SJSA1 (cell line): ENCODE measurements around the gene TMEM240. TPM values are rescaled to one million over a fixed set of nuclear protein-coding genes. Genes with fewer than 3 reads are reported as not detected.
"Not testable (repeated sequence)": the region's sequence is repeated elsewhere in the genome, so short reads cannot be mapped to it uniquely, and the experiment has no call there.

ENCODE experiments used
- DNase-seq, 2 experiments: peaks; one replicate each; pipeline ENCODE4 v3.0.0-alpha.2; 2015 to 2020; ENCODE audit warnings: low spot score in 2 of 2, low read depth in 1 of 2
- H3K27ac ChIP-seq: fragments of 250-450 bp; sonication (Bioruptor Pico); 2 replicates; pipeline ENCODE4 v1.5.1; 2020; ENCODE audit warnings: mild to moderate bottlenecking, moderate library complexity
- H3K27me3 ChIP-seq: fragments of 250-450 bp; sonication (Bioruptor Pico); replicated peaks from 2 replicates; pipeline ENCODE4 v1.5.1; 2020; ENCODE audit warnings: mild to moderate bottlenecking, moderate library complexity
- H3K36me3 ChIP-seq: fragments of 250-450 bp; sonication (Bioruptor Pico); 2 replicates; pipeline ENCODE4 v1.5.1; 2020; ENCODE audit warnings: mild to moderate bottlenecking
- H3K4me1 ChIP-seq: fragments of 250-450 bp; sonication (Bioruptor Pico); replicated peaks from 2 replicates; pipeline ENCODE4 v1.6.1; 2021; ENCODE audit warnings: mild to moderate bottlenecking
- H3K4me3 ChIP-seq: fragments of 250-450 bp; sonication (Bioruptor Pico); 2 replicates; pipeline ENCODE4 v1.5.1; 2020; ENCODE audit warnings: mild to moderate bottlenecking
- H3K9me3 ChIP-seq: fragments of 250-450 bp; sonication (Bioruptor Pico); replicated peaks from 2 replicates; pipeline ENCODE4 v1.5.1; 2020; ENCODE audit warnings: mild to moderate bottlenecking
- total RNA-seq: library from RNA; depleted of rRNA; stranded (reverse); fragments of >200 nt; shearing (Covaris generic); gene quantifications from 2 replicates; pipeline ENCODE4 v1.2.3, GENCODE V29; 2014

The TMEM240 gene
- total RNA-seq, 1 experiment from 2014 or later, result 0.47 TPM

- Histone ChIP-seq H3K36me3 (peaks cover 89% of the 10 kb centered on the region), H3K4me3 (no peak overlapping the region), H3K27me3 (no peaks in the 10 kb centered on the region), H3K27ac (no peak overlapping the region), H3K4me1 (no peaks in the 10 kb centered on the region), H3K9me3 (no peaks in the 10 kb centered on the region)
- DNase-seq, result no peak
Observed at GRCh38 chr1:1564268-1564667, 23.8 kb upstream of the TMEM240 start.

GRCh38 chr1:1563688-1564087, 23.3 kb upstream of the TMEM240 start:
- peaks cover 88% of the 10 kb centered on the region for H3K36me3 ChIP-seq
- H3K4me1 ChIP-seq, result no peaks in the 10 kb centered on the region
- H3K27ac ChIP-seq, result no peak overlapping the region
- no peak overlapping the region for H3K4me3 ChIP-seq
- no peaks in the 10 kb centered on the region for H3K27me3 ChIP-seq
- DNase-seq, result no peak
- no peaks in the 10 kb centered on the region for H3K9me3 ChIP-seq

- peaks cover 90% of the 10 kb centered on the region for H3K36me3 ChIP-seq
Observed at GRCh38 chr1:1562556-1563195, 22.3 kb upstream of the TMEM240 start.

GRCh38 chr1:1561801-1562470, 21.5 kb upstream of the TMEM240 start:
- Histone ChIP-seq H3K4me1 (no peaks in the 10 kb centered on the region), H3K27ac (no peak overlapping the region), H3K9me3 (no peaks in the 10 kb centered on the region), H3K36me3 (peaks cover 91% of the 10 kb centered on the region), H3K4me3 (no peak overlapping the region), H3K27me3 (no peaks in the 10 kb centered on the region)
- no peak for DNase-seq

More at GRCh38 chr1:1562556-1563195, 22.3 kb upstream of the TMEM240 start:
- H3K27ac ChIP-seq, result no peak overlapping the region
- H3K4me1 ChIP-seq, result no peaks in the 10 kb centered on the region
- H3K9me3 ChIP-seq, result no peaks in the 10 kb centered on the region
- no peaks in the 10 kb centered on the region for H3K27me3 ChIP-seq
- DNase-seq, result no peak
- H3K4me3 ChIP-seq, result no peak overlapping the region

- no peaks in the 10 kb centered on the region for H3K9me3 ChIP-seq
- H3K27ac ChIP-seq, result no peak overlapping the region
- DNase-seq, result no peak
- H3K4me1 ChIP-seq, result peaks cover 4% of the 10 kb centered on the region
- no peak overlapping the region for H3K4me3 ChIP-seq
- H3K36me3 ChIP-seq, result peaks cover 81% of the 10 kb centered on the region
- no peaks in the 10 kb centered on the region for H3K27me3 ChIP-seq
Observed at GRCh38 chr1:1560178-1560577, 19.8 kb upstream of the TMEM240 start.

GRCh38 chr1:1559066-1559465, 18.6 kb upstream of the TMEM240 start:
- Histone ChIP-seq H3K27me3 (no peaks in the 10 kb centered on the region), H3K27ac (no peak overlapping the region), H3K4me3 (no peak overlapping the region), H3K36me3 (peaks cover 75% of the 10 kb centered on the region), H3K4me1 (peaks cover 14% of the 10 kb centered on the region), H3K9me3 (no peaks in the 10 kb centered on the region)
- DNase-seq, result no peak

GRCh38 chr1:1558591-1558990, 18.2 kb upstream of the TMEM240 start:
- Histone ChIP-seq H3K4me1 (peaks cover 14% of the 10 kb centered on the region), H3K27ac (no peak overlapping the region), H3K27me3 (no peaks in the 10 kb centered on the region), H3K36me3 (peaks cover 70% of the 10 kb centered on the region), H3K4me3 (no peak overlapping the region), H3K9me3 (no peaks in the 10 kb centered on the region)
- DNase-seq, result no peak

GRCh38 chr1:1557688-1558087, 17.3 kb upstream of the TMEM240 start:
- not testable (repeated sequence) for H3K9me3 ChIP-seq, H3K27me3 ChIP-seq, H3K27ac ChIP-seq, H3K4me3 ChIP-seq, DNase-seq
- Histone ChIP-seq H3K36me3 (peaks cover 61% of the 10 kb centered on the region), H3K4me1 (peaks cover 14% of the 10 kb centered on the region)

- H3K27ac ChIP-seq, DNase-seq, H3K4me3 ChIP-seq, H3K27me3 ChIP-seq, H3K9me3 ChIP-seq: not testable (repeated sequence)
- peaks cover 14% of the 10 kb centered on the region for H3K4me1 ChIP-seq
- H3K36me3 ChIP-seq, result peaks cover 55% of the 10 kb centered on the region
Observed at GRCh38 chr1:1556961-1557360, 16.5 kb upstream of the TMEM240 start.

- H3K9me3 ChIP-seq, result no peaks in the 10 kb centered on the region
- no peaks in the 10 kb centered on the region for H3K27me3 ChIP-seq
- H3K27ac ChIP-seq, result no peak overlapping the region
- H3K4me3 ChIP-seq, result no peak overlapping the region
- H3K36me3 ChIP-seq, result peaks cover 53% of the 10 kb centered on the region
- H3K4me1 ChIP-seq, result peaks cover 19% of the 10 kb centered on the region
- DNase-seq, result no peak
Observed at GRCh38 chr1:1556505-1556904, 16.1 kb upstream of the TMEM240 start.

- peak; percentile 51 to 82 for DNase-seq
- peaks cover 26% of the 10 kb centered on the region for H3K4me1 ChIP-seq
- H3K4me3 ChIP-seq, result no peak overlapping the region
- no peaks in the 10 kb centered on the region for H3K27me3 ChIP-seq
- H3K9me3 ChIP-seq, result no peaks in the 10 kb centered on the region
- peaks cover 40% of the 10 kb centered on the region for H3K36me3 ChIP-seq
- no peak overlapping the region for H3K27ac ChIP-seq
Observed at GRCh38 chr1:1554926-1555915, 14.8 kb upstream of the TMEM240 start.

- Histone ChIP-seq H3K27me3 (no peaks in the 10 kb centered on the region), H3K36me3 (peaks cover 33% of the 10 kb centered on the region), H3K9me3 (no peaks in the 10 kb centered on the region), H3K4me3 (no peak overlapping the region), H3K27ac (no peak overlapping the region), H3K4me1 (peaks cover 26% of the 10 kb centered on the region)
- DNase-seq, result peak in 1 of 2 experiments; percentile 26
Observed at GRCh38 chr1:1554550-1554925, 14.1 kb upstream of the TMEM240 start.

GRCh38 chr1:1553821-1554494, 13.5 kb upstream of the TMEM240 start:
- H3K27me3 ChIP-seq, result no peaks in the 10 kb centered on the region
- H3K4me3 ChIP-seq, result no peak overlapping the region
- peaks cover 27% of the 10 kb centered on the region for H3K36me3 ChIP-seq
- H3K4me1 ChIP-seq, result peaks cover 26% of the 10 kb centered on the region
- H3K27ac ChIP-seq, result no peak overlapping the region
- no peak for DNase-seq
- no peaks in the 10 kb centered on the region for H3K9me3 ChIP-seq
